ENCODE results near the gene CPAMD8. TPM values are rescaled to one million over a fixed set of nuclear protein-coding genes. Genes with fewer than 3 reads are reported as not detected.

The CPAMD8 gene
- total and polyA plus RNA-seq, 7 donors, result 0.60 to 14.4 (median 2.4) TPM

GRCh38 chr19:16861834-16862233 lies 164.8 kb downstream of the CPAMD8 start:
- peaks cover 25 to 82% (median 49%) of the 10 kb centered on the region in 4 donors for H3K36me3 ChIP-seq
- no peaks in the 10 kb centered on the region for H3K27me3 ChIP-seq
- 91 to 94% methylated on average over 5 of the region's 5 CpGs for WGBS, 2 donors
- no peaks in the 10 kb centered on the region for H3K4me1 ChIP-seq
- intact Hi-C loops (cut with DNase I), result no loop called here
- no peak for DNase-seq
- TF ChIP-seq POLR2A (IDR thresholded peaks at IDR 0.05) (no peak), EP300 (IDR thresholded peaks at IDR 0.05) (no peak), POLR2AphosphoS5 (IDR thresholded peaks at IDR 0.05) (no peak)
- TF ChIP-seq, protein P1, sequence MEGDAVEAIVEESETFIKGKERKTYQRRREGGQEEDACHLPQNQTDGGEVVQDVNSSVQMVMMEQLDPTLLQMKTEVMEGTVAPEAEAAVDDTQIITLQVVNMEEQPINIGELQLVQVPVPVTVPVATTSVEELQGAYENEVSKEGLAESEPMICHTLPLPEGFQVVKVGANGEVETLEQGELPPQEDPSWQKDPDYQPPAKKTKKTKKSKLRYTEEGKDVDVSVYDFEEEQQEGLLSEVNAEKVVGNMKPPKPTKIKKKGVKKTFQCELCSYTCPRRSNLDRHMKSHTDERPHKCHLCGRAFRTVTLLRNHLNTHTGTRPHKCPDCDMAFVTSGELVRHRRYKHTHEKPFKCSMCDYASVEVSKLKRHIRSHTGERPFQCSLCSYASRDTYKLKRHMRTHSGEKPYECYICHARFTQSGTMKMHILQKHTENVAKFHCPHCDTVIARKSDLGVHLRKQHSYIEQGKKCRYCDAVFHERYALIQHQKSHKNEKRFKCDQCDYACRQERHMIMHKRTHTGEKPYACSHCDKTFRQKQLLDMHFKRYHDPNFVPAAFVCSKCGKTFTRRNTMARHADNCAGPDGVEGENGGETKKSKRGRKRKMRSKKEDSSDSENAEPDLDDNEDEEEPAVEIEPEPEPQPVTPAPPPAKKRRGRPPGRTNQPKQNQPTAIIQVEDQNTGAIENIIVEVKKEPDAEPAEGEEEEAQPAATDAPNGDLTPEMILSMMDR (IDR thresholded peaks at IDR 0.05), result no peak
- no peaks in the 10 kb centered on the region for H3K9me3 ChIP-seq
- H3K4me3 ChIP-seq, result no peak overlapping the region
- no peak overlapping the region for H3K27ac ChIP-seq

- 93% methylated on average over 3 of the region's 3 CpGs for WGBS, 2 donors
- H3K4me1 ChIP-seq, result no peaks in the 10 kb centered on the region
- intact Hi-C loops (cut with DNase I), result no loop called here
- TF ChIP-seq, protein P1 (IDR thresholded peaks at IDR 0.05), result no peak
- TF ChIP-seq EP300 (IDR thresholded peaks at IDR 0.05), result no peak
- TF ChIP-seq POLR2AphosphoS5 (IDR thresholded peaks at IDR 0.05), result no peak
- TF ChIP-seq POLR2A (IDR thresholded peaks at IDR 0.05), result no peak
- no peak overlapping the region for H3K27ac ChIP-seq
- no peak for DNase-seq
- no peak overlapping the region for H3K4me3 ChIP-seq
- no peaks in the 10 kb centered on the region for H3K27me3 ChIP-seq
- peaks cover 20 to 81% (median 42%) of the 10 kb centered on the region in 4 donors for H3K36me3 ChIP-seq
- H3K9me3 ChIP-seq, result no peaks in the 10 kb centered on the region
Observed at GRCh38 chr19:16861011-16861410, 165.6 kb downstream of the CPAMD8 start.

DNA sequence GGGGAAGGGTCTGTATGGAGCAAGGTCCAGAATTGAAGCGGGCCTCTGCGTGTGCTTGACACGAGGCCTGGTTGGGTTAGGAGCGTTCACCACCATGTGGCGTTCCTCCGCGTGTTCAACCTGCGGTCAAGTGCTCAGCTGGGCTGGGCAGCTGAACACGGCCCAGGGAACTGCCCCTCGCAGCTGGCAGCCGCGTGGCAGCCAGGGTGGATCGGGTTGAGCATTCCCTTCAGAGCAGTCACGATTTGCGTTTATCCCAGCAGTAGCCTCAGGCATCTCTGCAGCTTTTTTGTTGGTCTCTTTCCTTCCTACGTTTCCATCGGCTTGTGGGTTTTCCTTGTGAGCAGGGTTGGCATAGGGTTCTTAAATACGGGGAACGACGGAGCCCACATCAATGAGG lies 166.5 kb downstream of the CPAMD8 start:
- Histone ChIP-seq H3K27ac (no peak overlapping the region), H3K27me3 (no peaks in the 10 kb centered on the region), H3K36me3 (peaks cover 14 to 81% (median 33%) of the 10 kb centered on the region in 4 donors), H3K4me1 (no peaks in the 10 kb centered on the region), H3K9me3 (no peaks in the 10 kb centered on the region), H3K4me3 (no peak overlapping the region)
- 97% methylated on average over 20 of the region's 20 CpGs for WGBS, 2 donors
- no peak for DNase-seq
- intact Hi-C loops (cut with DNase I), result no loop called here
- TF ChIP-seq EP300 (IDR thresholded peaks at IDR 0.05) (no peak), POLR2AphosphoS5 (IDR thresholded peaks at IDR 0.05) (no peak), POLR2A (IDR thresholded peaks at IDR 0.05) (no peak)
- TF ChIP-seq, protein P1 (IDR thresholded peaks at IDR 0.05), result no peak

- Histone ChIP-seq H3K4me3 (no peak overlapping the region), H3K27me3 (no peaks in the 10 kb centered on the region), H3K36me3 (peaks cover 11 to 81% (median 30%) of the 10 kb centered on the region in 4 donors), H3K9me3 (no peaks in the 10 kb centered on the region), H3K27ac (no peak overlapping the region), H3K4me1 (no peaks in the 10 kb centered on the region)
- WGBS, 2 donors, result 95 to 97% methylated on average over 7 of the region's 7 CpGs
- no peak for TF ChIP-seq POLR2A (IDR thresholded peaks at IDR 0.05)
- TF ChIP-seq POLR2AphosphoS5 (IDR thresholded peaks at IDR 0.05), result no peak
- TF ChIP-seq, protein P1 (IDR thresholded peaks at IDR 0.05), result no peak
- TF ChIP-seq EP300 (IDR thresholded peaks at IDR 0.05), result no peak
- intact Hi-C loops (cut with DNase I), result no loop called here
- DNase-seq, result no peak
Observed at GRCh38 chr19:16859626-16860025, 167.0 kb downstream of the CPAMD8 start.

DNA sequence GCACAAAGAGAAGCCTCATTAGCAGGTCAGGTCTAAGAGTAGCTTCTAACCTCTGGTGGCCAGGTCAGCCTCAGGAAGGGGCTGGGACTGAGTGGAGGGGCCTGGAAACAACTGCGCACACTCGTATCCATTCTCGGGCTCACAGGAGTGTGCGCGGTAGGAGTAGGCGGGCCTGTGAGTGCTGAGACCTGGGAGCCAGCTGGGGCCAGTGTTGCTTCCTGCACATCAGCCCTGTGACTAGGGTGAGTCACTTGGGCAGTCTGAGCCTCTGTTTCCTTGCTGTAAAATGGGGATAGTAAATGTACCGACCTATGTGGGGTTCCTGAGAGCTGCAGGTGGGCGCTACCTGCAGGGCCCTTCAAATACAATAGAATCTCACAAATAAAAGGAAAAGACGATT lies 170.5 kb downstream of the CPAMD8 start:
- WGBS, 2 donors, result 92 to 93% methylated on average over 9 of the region's 9 CpGs
- H3K36me3 ChIP-seq, result peaks cover 23 to 86% (median 40%) of the 10 kb centered on the region in 4 donors
- DNase-seq, result no peak
- no peaks in the 10 kb centered on the region for H3K4me1 ChIP-seq
- no peak overlapping the region for H3K4me3 ChIP-seq
- no peaks in the 10 kb centered on the region for H3K27me3 ChIP-seq
- TF ChIP-seq, protein P1 (IDR thresholded peaks at IDR 0.05), result no peak
- TF ChIP-seq POLR2A (IDR thresholded peaks at IDR 0.05), result no peak
- no peak for TF ChIP-seq POLR2AphosphoS5 (IDR thresholded peaks at IDR 0.05)
- no peak for TF ChIP-seq EP300 (IDR thresholded peaks at IDR 0.05)
- no peaks in the 10 kb centered on the region for H3K9me3 ChIP-seq
- intact Hi-C loops (cut with DNase I), result no loop called here
- H3K27ac ChIP-seq, result no peak overlapping the region
